NT2/D1 (cell line): ENCODE data around the gene FAF1.

ENCODE experiments used
- YY1 ChIP-seq: IDR thresholded peaks from 2 replicates; pipeline ENCODE4 v1.6.1; 2011; ENCODE audit not compliant: insufficient read length, insufficient read depth
- ZNF274 ChIP-seq: IDR thresholded peaks from 2 replicates; pipeline ENCODE4 v1.6.1; 2011; ENCODE audit warnings: mild to moderate bottlenecking, low read depth, low read length

DNA sequence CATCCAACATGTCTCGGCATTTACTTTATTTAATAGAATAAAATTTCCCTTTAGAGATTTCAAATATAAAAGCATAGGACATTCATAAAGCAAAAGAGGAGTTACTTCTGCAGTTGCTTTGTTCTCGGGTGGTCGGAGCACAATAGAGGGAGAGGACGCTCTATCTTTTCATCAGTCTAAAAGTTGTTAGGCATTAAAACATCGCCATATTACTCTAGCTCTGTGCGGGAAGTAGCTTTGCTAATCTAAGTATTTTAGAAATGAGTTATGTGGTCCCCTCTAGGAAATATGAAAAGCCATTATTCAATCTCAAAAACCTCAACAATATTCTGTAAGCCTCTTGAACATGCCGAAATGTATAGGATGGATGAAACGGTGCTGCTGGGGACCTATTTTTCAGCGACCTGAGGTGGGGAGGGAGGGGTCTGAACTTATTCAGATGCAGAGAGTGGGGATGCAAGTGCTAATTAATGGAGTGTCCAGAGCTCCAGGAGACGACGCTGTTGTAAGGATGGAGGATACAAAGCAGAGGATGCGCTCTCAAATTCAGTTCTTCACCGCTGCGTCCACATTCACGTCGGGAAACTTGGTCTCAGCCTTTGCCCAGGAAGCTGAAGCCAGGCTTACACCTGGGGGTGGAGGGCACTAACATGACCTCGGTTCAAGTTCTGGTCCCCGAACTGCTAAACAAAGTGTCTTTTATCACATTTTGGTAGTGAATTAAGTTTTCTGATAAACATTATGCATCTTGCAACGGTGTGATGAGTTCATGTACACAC is 16.2 kb upstream of the FAF1 start:
- TF ChIP-seq YY1 = no peak
- TF ChIP-seq ZNF274 = no peak
